HepG2 (cell line): ENCODE measurements around the gene FDPS. TPM values are rescaled to one million over a fixed set of nuclear protein-coding genes. Genes with fewer than 3 reads are reported as not detected.
A peak's percentile ranks its signal among the peaks of the same experiment; 100 is the strongest.

Experiments used
- BATF2 ChIP-seq: sonication (generic); formaldehyde crosslinking; IDR thresholded peaks from 2 replicates; pipeline ENCODE4 v1.8.0; 2022; ENCODE audit warnings: mild to moderate bottlenecking, missing genetic modification reagents, moderate library complexity
- ELF1 ChIP-seq: sonication (generic); formaldehyde crosslinking; IDR thresholded peaks from 2 replicates; pipeline ENCODE4 v1.4.0; 2020; ENCODE audit warnings: missing genetic modification reagents
- ETV5 ChIP-seq: IDR thresholded peaks from 2 replicates; pipeline ENCODE4 v1.6.1; 2018; ENCODE audit warnings: missing biosample characterization, missing genetic modification reagents, inconsistent platforms, borderline replicate concordance
- GATAD2A ChIP-seq: IDR thresholded peaks from 2 replicates; pipeline ENCODE4 v1.6.1; 2016
- GPBP1L1 ChIP-seq: sonication (generic); formaldehyde crosslinking; IDR thresholded peaks from 2 replicates; pipeline ENCODE4 v1.5.0; 2020; ENCODE audit warnings: mild to moderate bottlenecking, missing genetic modification reagents
- HDAC1 ChIP-seq: sonication (generic); formaldehyde crosslinking; IDR thresholded peaks from 2 replicates; pipeline ENCODE4 v1.5.1; 2020; ENCODE audit warnings: mild to moderate bottlenecking, missing genetic modification reagents
- HNF4G ChIP-seq, 2 experiments: sonication (generic) in 1 of 2; formaldehyde crosslinking in 1 of 2; IDR thresholded peaks; 2 replicates each; pipeline versions ENCODE4 v1.4.0 to v1.6.1; 2011 to 2020; ENCODE audit warnings: borderline replicate concordance in 2 of 2, low read depth in 2 of 2, mild to moderate bottlenecking in 2 of 2, low read length in 1 of 2, missing genetic modification reagents in 1 of 2, moderate library complexity in 1 of 2
- PHF21A ChIP-seq: sonication (generic); formaldehyde crosslinking; IDR thresholded peaks from 2 replicates; pipeline ENCODE4 v1.5.0; 2020; ENCODE audit warnings: mild to moderate bottlenecking, missing genetic modification reagents
- POLR2AphosphoS2 ChIP-seq: IDR thresholded peaks from 2 replicates; pipeline ENCODE4 v1.6.1; 2011; ENCODE audit warnings: low read depth, low read length, improper control_type of control experiment
- RCOR2 ChIP-seq: IDR thresholded peaks from 2 replicates; pipeline ENCODE4 v1.6.1; 2016; ENCODE audit warnings: missing biosample characterization, missing genetic modification reagents
- RERE ChIP-seq: IDR thresholded peaks from 2 replicates; pipeline ENCODE4 v1.6.1; 2016; ENCODE audit warnings: low read depth, missing genetic modification reagents, missing compliant biosample characterization
- SOX5 ChIP-seq: IDR thresholded peaks from 2 replicates; pipeline ENCODE4 v1.6.1; 2016; ENCODE audit warnings: borderline replicate concordance
- SRSF9 ChIP-seq: fragments of 200-400 bp; formaldehyde crosslinking; IDR thresholded peaks from 2 replicates; pipeline ENCODE4 v1.6.1; 2018; ENCODE audit warnings: borderline replicate concordance, mild to moderate bottlenecking, low read depth, low read length; ENCODE audit not compliant: insufficient read depth, poor library complexity, severe bottlenecking
- TCF7 ChIP-seq: sonication (generic); IDR thresholded peaks from 2 replicates; pipeline ENCODE4 v1.6.1; 2016; ENCODE audit warnings: antibody characterized with exemption, low read depth
- ZBTB46 ChIP-seq: sonication (generic); formaldehyde crosslinking; IDR thresholded peaks from 2 replicates; pipeline ENCODE4 v1.4.0; 2020; ENCODE audit warnings: mild to moderate bottlenecking, missing genetic modification reagents, borderline replicate concordance
- ZFP36 ChIP-seq: fragments of 150-350 bp; IDR thresholded peaks from 2 replicates; pipeline ENCODE4 v1.6.1; 2018; ENCODE audit warnings: borderline replicate concordance, low read length, low read depth; ENCODE audit not compliant: partially characterized antibody
- ZNF17 ChIP-seq: sonication (generic); formaldehyde crosslinking; IDR thresholded peaks from 2 replicates; pipeline ENCODE4 v1.5.0; 2020; ENCODE audit warnings: mild to moderate bottlenecking, missing genetic modification reagents
- ZNF354B ChIP-seq: sonication (generic); formaldehyde crosslinking; IDR thresholded peaks from 2 replicates; pipeline ENCODE4 v1.8.0; 2022; ENCODE audit warnings: mild to moderate bottlenecking, missing genetic modification reagents
- ZNF468 ChIP-seq: sonication (generic); formaldehyde crosslinking; IDR thresholded peaks from 2 replicates; pipeline ENCODE4 v1.8.0; 2022; ENCODE audit warnings: mild to moderate bottlenecking, moderate library complexity, missing genetic modification reagents
- ZSCAN21 ChIP-seq: sonication (generic); formaldehyde crosslinking; IDR thresholded peaks from 2 replicates; pipeline ENCODE4 v1.8.0; 2022; ENCODE audit warnings: mild to moderate bottlenecking, missing genetic modification reagents, moderate library complexity, borderline replicate concordance
- polyA plus RNA-seq, 8 experiments: library from polyadenylated mRNA; depleted of rRNA in 3 of 8; stranded (reverse) in 7 of 8; unstranded in 1 of 8; fragments of >200 nt; fragmentation: Illumina TruSeq in 4 of 8; extraction: Trizol in 4 of 8; gene quantifications; 2 replicates each; pipeline versions ENCODE4 v1.2.1 to v1.2.3, GENCODE V29; 2011 to 2016; ENCODE audit warnings: low read depth in 4 of 8, missing spikeins in 1 of 8, mixed read lengths in 1 of 8; ENCODE audit not compliant: insufficient read depth in 1 of 8
- total RNA-seq, 5 experiments: library from RNA; depleted of rRNA; stranded (reverse); fragments of >200 nt; fragmentation: Illumina TruSeq; extraction: Trizol; gene quantifications; 2 replicates each; pipeline ENCODE4 v1.2.3, GENCODE V29; 2016; ENCODE audit warnings: low read depth in 1 of 5

Gene FDPS
- total and polyA plus RNA-seq, 2 of the 13 experiments (the other 11 are each of a cell fraction or from before 2014, with no cell fraction given): 264 to 519 TPM

GRCh38 chr1:155322953-155323728 lies 14.5 kb downstream of the FDPS start (continued):
- no peak for TF ChIP-seq SRSF9
- no peak for TF ChIP-seq RERE (CRISPR knock-in tag)
- TF ChIP-seq ZNF354B (CRISPR knock-in tag): no peak
- no peak for TF ChIP-seq ZBTB46 (CRISPR knock-in tag)
- no peak for TF ChIP-seq SOX5 (CRISPR knock-in tag)
- no peak for TF ChIP-seq ZNF17 (CRISPR knock-in tag)
- TF ChIP-seq ETV5 (CRISPR knock-in tag): peak; percentile 53; the same call in 1 of the 2 replicates
- TF ChIP-seq ZNF468 (CRISPR knock-in tag): no peak
- no peak for TF ChIP-seq BATF2 (CRISPR knock-in tag)
- no peak for TF ChIP-seq POLR2AphosphoS2
- TF ChIP-seq TCF7: no peak
- TF ChIP-seq RCOR2 (CRISPR knock-in tag): no peak
- no peak for TF ChIP-seq ZFP36
- TF ChIP-seq GPBP1L1: no peak
- TF ChIP-seq HDAC1: peak; percentile 76
- no peak for TF ChIP-seq ZSCAN21 (CRISPR knock-in tag)
- no peak for TF ChIP-seq HNF4G (IDR thresholded peaks at IDR 0.05; ENCODE audit: borderline replicate concordance, low read depth, low read length)
- no peak for TF ChIP-seq HNF4G (CRISPR knock-in tag; IDR thresholded peaks at IDR 0.05; ENCODE audit: borderline replicate concordance, low read depth)
- TF ChIP-seq GATAD2A (CRISPR knock-in tag): peak; percentile 58; the same call in 1 of the 2 replicates
- no peak for TF ChIP-seq PHF21A (CRISPR knock-in tag)
- TF ChIP-seq ELF1 (CRISPR knock-in tag): peak; percentile 70
